ENCODE measurements around the gene PTRHD1. TPM values are rescaled to one million over a fixed set of nuclear protein-coding genes. Genes with fewer than 3 reads are reported as not detected.

Gene PTRHD1
- total and polyA plus RNA-seq, 8 donors = 8.2 to 16.0 (median 11.9) TPM

DNA sequence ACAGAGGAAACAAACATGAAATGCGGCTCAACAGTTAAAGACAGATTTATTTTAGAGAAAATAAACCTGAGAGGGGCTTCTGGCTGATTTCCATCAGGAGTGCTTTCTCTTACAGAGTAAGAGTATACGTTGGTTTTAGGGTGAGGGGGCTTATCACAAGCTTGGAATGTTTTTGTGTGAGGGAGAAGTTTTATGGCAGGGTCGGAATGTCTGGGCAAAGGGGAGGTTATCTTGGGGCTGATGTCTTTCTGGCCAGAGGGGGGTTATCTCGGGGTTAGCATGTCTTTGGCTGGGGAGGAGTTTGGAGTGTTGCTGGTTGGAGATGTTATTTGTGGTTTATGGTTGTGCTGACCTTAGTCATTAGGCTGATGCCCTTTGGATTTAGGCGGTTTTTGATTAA lies 22.1 kb downstream of the PTRHD1 start:
- H3K27me3 ChIP-seq = no peaks in the 10 kb centered on the region
- no peak overlapping the region for H3K4me3 ChIP-seq
- DNase-seq (no peak), FAIRE-seq (no peak), ATAC-seq (no peak)
- H3K27ac ChIP-seq = no peak overlapping the region
- peaks cover 0 to 12% (median 0%) of the 10 kb centered on the region in 3 donors for H3K36me3 ChIP-seq
- WGBS, 2 donors = 91 to 96% methylated on average over 5 of the region's 5 CpGs
- TF ChIP-seq, protein P1, sequence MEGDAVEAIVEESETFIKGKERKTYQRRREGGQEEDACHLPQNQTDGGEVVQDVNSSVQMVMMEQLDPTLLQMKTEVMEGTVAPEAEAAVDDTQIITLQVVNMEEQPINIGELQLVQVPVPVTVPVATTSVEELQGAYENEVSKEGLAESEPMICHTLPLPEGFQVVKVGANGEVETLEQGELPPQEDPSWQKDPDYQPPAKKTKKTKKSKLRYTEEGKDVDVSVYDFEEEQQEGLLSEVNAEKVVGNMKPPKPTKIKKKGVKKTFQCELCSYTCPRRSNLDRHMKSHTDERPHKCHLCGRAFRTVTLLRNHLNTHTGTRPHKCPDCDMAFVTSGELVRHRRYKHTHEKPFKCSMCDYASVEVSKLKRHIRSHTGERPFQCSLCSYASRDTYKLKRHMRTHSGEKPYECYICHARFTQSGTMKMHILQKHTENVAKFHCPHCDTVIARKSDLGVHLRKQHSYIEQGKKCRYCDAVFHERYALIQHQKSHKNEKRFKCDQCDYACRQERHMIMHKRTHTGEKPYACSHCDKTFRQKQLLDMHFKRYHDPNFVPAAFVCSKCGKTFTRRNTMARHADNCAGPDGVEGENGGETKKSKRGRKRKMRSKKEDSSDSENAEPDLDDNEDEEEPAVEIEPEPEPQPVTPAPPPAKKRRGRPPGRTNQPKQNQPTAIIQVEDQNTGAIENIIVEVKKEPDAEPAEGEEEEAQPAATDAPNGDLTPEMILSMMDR (IDR thresholded peaks at IDR 0.05) = no peak
- intact Hi-C loops (cut with DNase I) = no loop called here
- H3K4me1 ChIP-seq = no peaks in the 10 kb centered on the region
- H3K9me3 ChIP-seq = no peaks in the 10 kb centered on the region

DNA sequence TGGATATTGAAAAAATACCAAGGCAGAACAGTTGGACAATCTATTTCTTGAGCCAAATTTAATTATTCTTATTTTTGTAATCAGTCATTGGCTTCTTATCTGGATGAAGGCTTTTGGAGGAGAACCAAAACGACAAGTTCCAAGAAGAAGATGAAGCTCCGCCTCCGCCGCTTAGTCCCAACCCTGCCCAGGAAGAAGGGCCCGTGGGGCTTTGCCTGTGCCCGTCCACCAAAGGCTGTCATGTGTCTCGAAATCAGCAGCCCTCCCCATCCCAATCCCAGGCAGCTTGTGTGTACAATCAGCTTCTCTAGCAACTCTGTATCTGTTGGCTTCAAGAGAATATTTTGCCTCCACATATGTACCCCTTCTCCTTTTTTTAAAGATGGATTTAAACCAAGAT lies 24.6 kb downstream of the PTRHD1 start:
- no peaks in the 10 kb centered on the region for H3K27me3 ChIP-seq
- no peak overlapping the region for H3K4me3 ChIP-seq
- no peaks in the 10 kb centered on the region for H3K4me1 ChIP-seq
- TF ChIP-seq, protein P1 (IDR thresholded peaks at IDR 0.05) = no peak
- FAIRE-seq (no peak), ATAC-seq (no peak), DNase-seq (no peak)
- intact Hi-C loops (cut with DNase I) = no loop called here
- 83 to 85% methylated on average over 7 of the region's 7 CpGs for WGBS, 2 donors
- H3K36me3 ChIP-seq = peaks cover 0 to 18% (median 3%) of the 10 kb centered on the region in 3 donors
- no peaks in the 10 kb centered on the region for H3K9me3 ChIP-seq
- no peak overlapping the region for H3K27ac ChIP-seq

DNA sequence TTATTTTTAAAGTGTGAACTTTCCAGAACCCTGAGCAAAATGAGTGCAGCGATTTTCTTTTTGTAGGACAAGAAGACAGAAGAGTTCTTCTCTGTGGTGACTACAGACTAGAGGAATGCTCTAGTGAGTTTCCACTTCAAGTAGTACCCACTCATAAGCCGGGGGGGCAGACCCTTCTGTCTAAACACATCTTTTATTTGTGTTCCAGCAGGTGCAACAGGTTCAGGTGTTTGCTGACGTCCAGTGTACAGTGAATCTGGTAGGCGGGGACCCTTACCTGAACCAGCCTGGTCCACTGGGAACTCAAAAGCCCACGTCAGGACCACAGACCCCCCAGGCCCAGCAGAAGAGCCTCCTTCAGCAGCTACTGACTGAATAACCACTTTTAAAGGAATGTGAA lies 25.2 kb downstream of the PTRHD1 start:
- WGBS, 2 donors = 89 to 90% methylated on average over 5 of the region's 5 CpGs
- ATAC-seq (no peak), DNase-seq (no peak), FAIRE-seq (no peak)
- no peaks in the 10 kb centered on the region for H3K4me1 ChIP-seq
- H3K4me3 ChIP-seq = no peak overlapping the region
- intact Hi-C loops (cut with DNase I) = no loop called here
- peaks cover 0 to 20% (median 3%) of the 10 kb centered on the region in 3 donors for H3K36me3 ChIP-seq
- H3K27ac ChIP-seq = no peak overlapping the region
- H3K27me3 ChIP-seq = no peaks in the 10 kb centered on the region
- TF ChIP-seq, protein P1 (IDR thresholded peaks at IDR 0.05) = no peak
- H3K9me3 ChIP-seq = no peaks in the 10 kb centered on the region

DNA sequence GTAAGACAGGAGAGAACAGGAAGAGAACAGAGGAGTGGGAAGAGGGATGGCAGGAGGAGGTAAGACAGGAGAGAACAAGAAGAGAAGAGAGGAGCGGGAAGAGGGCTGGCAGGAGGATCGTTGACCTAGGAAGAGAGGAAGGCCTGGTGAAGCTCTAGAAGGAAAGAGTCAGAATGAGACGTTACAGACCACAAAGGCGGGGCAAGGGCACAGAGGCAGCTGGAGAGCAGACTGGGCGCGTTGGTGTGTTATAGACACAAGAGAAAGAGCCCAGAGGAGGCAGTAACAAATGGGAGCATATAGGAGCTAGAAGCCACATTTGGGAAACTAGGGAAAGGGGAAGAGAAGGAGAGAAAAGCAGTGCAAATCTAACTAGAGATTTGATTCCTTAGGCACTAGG lies 26.6 kb downstream of the PTRHD1 start:
- Histone ChIP-seq H3K9me3 (no peaks in the 10 kb centered on the region), H3K4me3 (no peak overlapping the region), H3K4me1 (no peaks in the 10 kb centered on the region), H3K27me3 (no peaks in the 10 kb centered on the region), H3K36me3 (peaks cover 0 to 32% (median 10%) of the 10 kb centered on the region in 3 donors), H3K27ac (no peak overlapping the region)
- WGBS, 2 donors = 92 to 93% methylated on average over 6 of the region's 6 CpGs
- DNase-seq = no peak
- no peak for ATAC-seq
- intact Hi-C loops (cut with DNase I) = no loop called here
- FAIRE-seq = no peak
- TF ChIP-seq, protein P1 (IDR thresholded peaks at IDR 0.05) = no peak

DNA sequence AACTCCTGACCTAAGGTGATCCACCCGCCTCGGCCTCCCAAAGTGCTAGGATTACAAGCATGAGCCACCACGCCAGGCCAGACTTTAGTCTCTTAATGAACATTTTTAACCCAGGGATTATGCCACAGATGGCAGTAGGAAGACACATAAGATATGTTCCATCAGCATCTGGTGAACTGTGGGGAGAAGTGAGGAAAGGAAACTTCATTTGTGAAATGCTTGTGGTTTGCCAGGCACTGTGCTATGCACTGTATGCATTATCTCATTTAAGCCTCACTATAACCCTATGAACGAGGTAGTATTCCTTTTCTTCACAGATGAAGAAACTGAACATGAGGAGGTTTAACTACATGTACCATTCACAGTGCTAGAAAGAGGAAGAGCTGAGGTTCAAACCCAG lies 29.3 kb downstream of the PTRHD1 start:
- ATAC-seq (no peak), DNase-seq (no peak), FAIRE-seq (no peak)
- Histone ChIP-seq H3K4me3 (no peak overlapping the region), H3K27ac (no peak overlapping the region), H3K27me3 (no peaks in the 10 kb centered on the region), H3K4me1 (no peaks in the 10 kb centered on the region), H3K36me3 (peaks cover 0 to 43% (median 13%) of the 10 kb centered on the region in 3 donors), H3K9me3 (no peaks in the 10 kb centered on the region)
- intact Hi-C loops (cut with DNase I) = no loop called here
- TF ChIP-seq, protein P1 (IDR thresholded peaks at IDR 0.05) = no peak
- WGBS, 2 donors = 96 to 99% methylated on average over 4 of the region's 4 CpGs

All from pancreas (tissue), 10 donors.